Measurements from ENCODE around the gene USP3.
"Not testable (repeated sequence)": the region's sequence is repeated elsewhere in the genome, so short reads cannot be mapped to it uniquely, and the experiment has no call there.

Gene USP3

GRCh38 chr15:63532307-63532744, 27.9 kb downstream of the USP3 start (continued):
- TF ChIP-seq TSHZ2 (CRISPR knock-in tag; IDR thresholded peaks at IDR 0.05) = no peak
- no peak for TF ChIP-seq ZFP3 (CRISPR knock-in tag; IDR thresholded peaks at IDR 0.05)
- TF ChIP-seq OSR1 (CRISPR knock-in tag; IDR thresholded peaks at IDR 0.05) = no peak
- TF ChIP-seq, protein P1, sequence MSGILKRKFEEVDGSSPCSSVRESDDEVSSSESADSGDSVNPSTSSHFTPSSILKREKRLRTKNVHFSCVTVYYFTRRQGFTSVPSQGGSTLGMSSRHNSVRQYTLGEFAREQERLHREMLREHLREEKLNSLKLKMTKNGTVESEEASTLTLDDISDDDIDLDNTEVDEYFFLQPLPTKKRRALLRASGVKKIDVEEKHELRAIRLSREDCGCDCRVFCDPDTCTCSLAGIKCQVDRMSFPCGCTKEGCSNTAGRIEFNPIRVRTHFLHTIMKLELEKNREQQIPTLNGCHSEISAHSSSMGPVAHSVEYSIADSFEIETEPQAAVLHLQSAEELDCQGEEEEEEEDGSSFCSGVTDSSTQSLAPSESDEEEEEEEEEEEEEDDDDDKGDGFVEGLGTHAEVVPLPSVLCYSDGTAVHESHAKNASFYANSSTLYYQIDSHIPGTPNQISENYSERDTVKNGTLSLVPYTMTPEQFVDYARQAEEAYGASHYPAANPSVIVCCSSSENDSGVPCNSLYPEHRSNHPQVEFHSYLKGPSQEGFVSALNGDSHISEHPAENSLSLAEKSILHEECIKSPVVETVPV (CRISPR knock-in tag; IDR thresholded peaks at IDR 0.05) = 0 out of 2 replicates have a peak, but pooled peaks have one; percentile 54

DNA sequence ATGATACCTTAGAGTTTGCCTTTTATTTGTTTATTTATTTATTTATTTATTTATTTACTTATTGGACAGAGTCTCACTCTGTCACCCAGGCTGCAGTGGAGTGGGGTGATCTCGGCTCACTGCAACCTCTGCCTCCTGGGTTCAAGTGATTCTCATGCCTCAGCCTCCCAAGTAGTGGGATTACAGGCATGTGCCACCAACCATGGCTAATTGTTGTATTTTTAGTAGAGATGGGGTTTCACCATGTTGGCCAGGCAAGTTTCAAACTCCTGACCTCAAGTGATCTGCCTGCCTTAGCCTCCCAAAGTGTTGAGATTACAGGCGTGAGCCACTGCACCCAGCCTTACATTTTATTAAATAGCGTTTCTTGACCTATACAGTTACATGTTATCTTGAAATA, 30.5 kb downstream of the USP3 start:
- ATAC-seq = not testable (repeated sequence)

- TF ChIP-seq RARB (CRISPR knock-in tag; IDR thresholded peaks at IDR 0.05) = no peak
- ATAC-seq = no peak
Observed at GRCh38 chr15:63535689-63536088, 31.3 kb downstream of the USP3 start.

- no peak for ATAC-seq
- TF ChIP-seq PPARA (CRISPR knock-in tag; IDR thresholded peaks at IDR 0.05; ENCODE audit: borderline replicate concordance) = no peak
- TF ChIP-seq ISL1 (CRISPR knock-in tag; IDR thresholded peaks at IDR 0.05) = no peak
- no peak for TF ChIP-seq ZNF8 (CRISPR knock-in tag; IDR thresholded peaks at IDR 0.05)
- no peak for TF ChIP-seq OSR1 (CRISPR knock-in tag; IDR thresholded peaks at IDR 0.05)
- no peak for TF ChIP-seq ZNF70 (CRISPR knock-in tag; IDR thresholded peaks at IDR 0.05)
- TF ChIP-seq CSDC2 (CRISPR knock-in tag; IDR thresholded peaks at IDR 0.05) = no peak
- TF ChIP-seq, protein P2, sequence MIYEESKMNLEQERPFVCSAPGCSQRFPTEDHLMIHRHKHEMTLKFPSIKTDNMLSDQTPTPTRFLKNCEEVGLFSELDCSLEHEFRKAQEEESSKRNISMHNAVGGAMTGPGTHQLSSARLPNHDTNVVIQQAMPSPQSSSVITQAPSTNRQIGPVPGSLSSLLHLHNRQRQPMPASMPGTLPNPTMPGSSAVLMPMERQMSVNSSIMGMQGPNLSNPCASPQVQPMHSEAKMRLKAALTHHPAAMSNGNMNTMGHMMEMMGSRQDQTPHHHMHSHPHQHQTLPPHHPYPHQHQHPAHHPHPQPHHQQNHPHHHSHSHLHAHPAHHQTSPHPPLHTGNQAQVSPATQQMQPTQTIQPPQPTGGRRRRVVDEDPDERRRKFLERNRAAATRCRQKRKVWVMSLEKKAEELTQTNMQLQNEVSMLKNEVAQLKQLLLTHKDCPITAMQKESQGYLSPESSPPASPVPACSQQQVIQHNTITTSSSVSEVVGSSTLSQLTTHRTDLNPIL (CRISPR knock-in tag; IDR thresholded peaks at IDR 0.05; ENCODE audit: low read depth) = no peak
- TF ChIP-seq, protein P1 (CRISPR knock-in tag; IDR thresholded peaks at IDR 0.05) = no peak
- TF ChIP-seq ARNTL (CRISPR knock-in tag; IDR thresholded peaks at IDR 0.05; ENCODE audit: borderline replicate concordance, low read depth) = no peak
- no peak for TF ChIP-seq ZNF565 (CRISPR knock-in tag; conservative IDR thresholded peaks at IDR 0.05; ENCODE audit: low read depth)
- TF ChIP-seq, protein P3, sequence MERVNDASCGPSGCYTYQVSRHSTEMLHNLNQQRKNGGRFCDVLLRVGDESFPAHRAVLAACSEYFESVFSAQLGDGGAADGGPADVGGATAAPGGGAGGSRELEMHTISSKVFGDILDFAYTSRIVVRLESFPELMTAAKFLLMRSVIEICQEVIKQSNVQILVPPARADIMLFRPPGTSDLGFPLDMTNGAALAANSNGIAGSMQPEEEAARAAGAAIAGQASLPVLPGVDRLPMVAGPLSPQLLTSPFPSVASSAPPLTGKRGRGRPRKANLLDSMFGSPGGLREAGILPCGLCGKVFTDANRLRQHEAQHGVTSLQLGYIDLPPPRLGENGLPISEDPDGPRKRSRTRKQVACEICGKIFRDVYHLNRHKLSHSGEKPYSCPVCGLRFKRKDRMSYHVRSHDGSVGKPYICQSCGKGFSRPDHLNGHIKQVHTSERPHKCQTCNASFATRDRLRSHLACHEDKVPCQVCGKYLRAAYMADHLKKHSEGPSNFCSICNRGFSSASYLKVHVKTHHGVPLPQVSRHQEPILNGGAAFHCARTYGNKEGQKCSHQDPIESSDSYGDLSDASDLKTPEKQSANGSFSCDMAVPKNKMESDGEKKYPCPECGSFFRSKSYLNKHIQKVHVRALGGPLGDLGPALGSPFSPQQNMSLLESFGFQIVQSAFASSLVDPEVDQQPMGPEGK (CRISPR knock-in tag; IDR thresholded peaks at IDR 0.05; ENCODE audit: borderline replicate concordance) = no peak
- no peak for TF ChIP-seq TOX (CRISPR knock-in tag; IDR thresholded peaks at IDR 0.05; ENCODE audit: borderline replicate concordance)
- TF ChIP-seq ZFP3 (CRISPR knock-in tag; IDR thresholded peaks at IDR 0.05) = no peak
Observed at GRCh38 chr15:63538876-63539275, 34.5 kb downstream of the USP3 start.

DNA sequence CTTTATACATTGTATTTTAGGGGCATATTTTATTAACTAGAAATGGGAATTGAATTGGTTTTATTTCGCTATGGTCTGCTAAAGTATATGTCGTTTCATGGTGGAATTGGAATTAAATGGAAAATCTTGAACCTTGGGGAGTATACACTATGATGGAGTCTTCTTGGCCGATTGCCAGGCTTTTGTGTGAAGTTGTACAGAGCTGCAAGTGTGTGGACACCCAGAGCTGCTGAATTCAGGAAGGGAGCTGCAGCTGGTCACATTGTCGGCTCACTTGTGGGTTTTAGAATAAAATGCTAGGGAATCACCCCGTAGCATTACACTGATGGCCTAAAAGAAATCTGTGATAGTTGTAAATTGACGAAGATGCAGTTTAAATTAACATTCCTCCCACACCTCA, 35.1 kb downstream of the USP3 start:
- no peak for ATAC-seq
- TF ChIP-seq RARB (CRISPR knock-in tag; IDR thresholded peaks at IDR 0.05) = no peak
- TF ChIP-seq ZNF70 (CRISPR knock-in tag; IDR thresholded peaks at IDR 0.05) = no peak
- TF ChIP-seq ZNF565 (CRISPR knock-in tag; conservative IDR thresholded peaks at IDR 0.05; ENCODE audit: low read depth) = no peak
- TF ChIP-seq SNAI2 (CRISPR knock-in tag; IDR thresholded peaks at IDR 0.05) = no peak
- TF ChIP-seq, protein P3 (CRISPR knock-in tag; IDR thresholded peaks at IDR 0.05; ENCODE audit: borderline replicate concordance) = no peak
- TF ChIP-seq ZNF8 (CRISPR knock-in tag; IDR thresholded peaks at IDR 0.05) = no peak
- TF ChIP-seq ARNTL (CRISPR knock-in tag; IDR thresholded peaks at IDR 0.05; ENCODE audit: borderline replicate concordance, low read depth) = no peak
- TF ChIP-seq TCF4 (CRISPR knock-in tag; IDR thresholded peaks at IDR 0.05; ENCODE audit: borderline replicate concordance) = no peak
- TF ChIP-seq, protein P4, sequence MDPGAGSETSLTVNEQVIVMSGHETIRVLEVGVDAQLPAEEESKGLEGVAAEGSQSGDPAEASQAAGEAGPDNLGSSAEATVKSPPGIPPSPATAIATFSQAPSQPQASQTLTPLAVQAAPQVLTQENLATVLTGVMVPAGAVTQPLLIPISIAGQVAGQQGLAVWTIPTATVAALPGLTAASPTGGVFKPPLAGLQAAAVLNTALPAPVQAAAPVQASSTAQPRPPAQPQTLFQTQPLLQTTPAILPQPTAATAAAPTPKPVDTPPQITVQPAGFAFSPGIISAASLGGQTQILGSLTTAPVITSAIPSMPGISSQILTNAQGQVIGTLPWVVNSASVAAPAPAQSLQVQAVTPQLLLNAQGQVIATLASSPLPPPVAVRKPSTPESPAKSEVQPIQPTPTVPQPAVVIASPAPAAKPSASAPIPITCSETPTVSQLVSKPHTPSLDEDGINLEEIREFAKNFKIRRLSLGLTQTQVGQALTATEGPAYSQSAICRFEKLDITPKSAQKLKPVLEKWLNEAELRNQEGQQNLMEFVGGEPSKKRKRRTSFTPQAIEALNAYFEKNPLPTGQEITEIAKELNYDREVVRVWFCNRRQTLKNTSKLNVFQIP (CRISPR knock-in tag; IDR thresholded peaks at IDR 0.05; ENCODE audit: borderline replicate concordance, low read depth) = no peak
- TF ChIP-seq ZFP30 (CRISPR knock-in tag; IDR thresholded peaks at IDR 0.05) = no peak
- TF ChIP-seq, protein P2 (CRISPR knock-in tag; IDR thresholded peaks at IDR 0.05; ENCODE audit: low read depth) = no peak

Measured in SK-N-SH treated with all-trans-retinoic acid at 6 μM for 48 hours (cell line).